HepG2 (cell line): ENCODE data around the gene ZSWIM5. TPM values are rescaled to one million over a fixed set of nuclear protein-coding genes. Genes with fewer than 3 reads are reported as not detected.

Experiments used
- ATAC-seq: fragments of 200-7000 bp; cut with Tn5 transposase; 3 replicates; pipeline ENCODE4 v1.9.1; 2020; ENCODE audit warnings: mild to moderate bottlenecking, moderate library complexity
- BruUV-seq: library from RNA; stranded (reverse); fragments of 400-500 nt; replicated peaks from 2 replicates; lab custom pipeline; 2021; lab: Mats Ljungman, UMichigan
- CTCF ChIA-PET: fragments of 300-600 bp; formaldehyde crosslinking; extraction: SDS; loops from one replicate; lab custom pipeline; 2021; ENCODE audit warnings: low total read pairs, inconsistent platforms, low intra/inter-chr PET ratio; lab: Yijun Ruan, JAX
- POLR2A ChIA-PET: fragments of 350-600 bp; sonication (Branson Sonifier 250); formaldehyde crosslinking; loops from one replicate; lab custom pipeline; 2020; ENCODE audit warnings: antibody characterized with exemption, inconsistent platforms; lab: Yijun Ruan, JAX
- DNase-seq: peaks from one replicate; pipeline ENCODE4 v3.0.0-alpha.2; 2015; ENCODE audit warnings: low spot score
- FAIRE-seq: peaks from 3 replicates; lab custom pipeline; 2011; peaks lifted over from hg19 to GRCh38; lab: Jason Lieb, UNC
- H2AFZ ChIP-seq: one replicate; pipeline ENCODE4 v1.6.1; 2011; ENCODE audit warnings: low read length, inconsistent platforms
- H3K27ac ChIP-seq: fragments of 300-600 bp; 3 replicates; pipeline ENCODE4 v1.8.0; 2011; ENCODE audit warnings: mixed run types, mild to moderate bottlenecking, mixed read lengths, low read length, inconsistent platforms; ENCODE audit not compliant: insufficient read depth; ENCODE audit errors: extremely low read length
- H3K27me3 ChIP-seq, 2 experiments: fragments of 200-600 bp in 1 of 2; 2 replicates in 1 of 2; 3 replicates in 1 of 2; pipeline versions ENCODE4 v1.6.0 to v1.8.0; 2011; ENCODE audit warnings: low read length in 2 of 2, mild to moderate bottlenecking in 2 of 2, moderate library complexity in 2 of 2, inconsistent platforms in 1 of 2; ENCODE audit not compliant: insufficient read depth in 2 of 2, control insufficient read depth in 1 of 2
- H3K36me3 ChIP-seq, 2 experiments: fragments of 200-600 bp in 1 of 2; replicated peaks in 1 of 2; 2 replicates in 1 of 2; 3 replicates in 1 of 2; pipeline versions ENCODE4 v1.5.1 to v1.8.0; 2011; ENCODE audit warnings: low read length in 2 of 2, inconsistent platforms in 1 of 2; ENCODE audit not compliant: insufficient read depth in 2 of 2, control insufficient read depth in 1 of 2
- H3K4me1 ChIP-seq: 2 replicates; pipeline ENCODE4 v1.5.1; 2012; ENCODE audit warnings: low read length, inconsistent platforms; ENCODE audit not compliant: insufficient read depth
- H3K4me2 ChIP-seq: 2 replicates; pipeline ENCODE4 v1.6.0; 2011; ENCODE audit warnings: low read depth, low read length, inconsistent platforms
- H3K4me3 ChIP-seq, 3 experiments: fragments of 200-600 bp in 1 of 3; sonication (generic), shearing (Covaris generic) in 1 of 3; replicated peaks in 1 of 3; 2 replicates each; pipeline ENCODE4 v1.5.1; 2011 to 2016; ENCODE audit warnings: low read length in 3 of 3, inconsistent platforms in 2 of 3, low read depth in 2 of 3, mild to moderate bottlenecking in 2 of 3, control low read depth in 1 of 3, mixed read lengths in 1 of 3; ENCODE audit not compliant: insufficient read depth in 1 of 3
- H3K79me2 ChIP-seq: one replicate; pipeline ENCODE4 v1.6.1; 2011; ENCODE audit warnings: low read length, inconsistent platforms; ENCODE audit not compliant: insufficient read depth
- H3K9ac ChIP-seq: 2 replicates; pipeline ENCODE4 v1.6.0; 2011; ENCODE audit warnings: mild to moderate bottlenecking, low read depth, low read length, inconsistent platforms; ENCODE audit not compliant: insufficient read depth
- H3K9me3 ChIP-seq: 2 replicates; pipeline ENCODE4 v1.5.1; 2012; ENCODE audit warnings: mild to moderate bottlenecking, low read length
- H4K20me1 ChIP-seq: 2 replicates; pipeline ENCODE4 v1.6.0; 2011; ENCODE audit warnings: inconsistent platforms, mild to moderate bottlenecking, low read length, moderate library complexity; ENCODE audit not compliant: insufficient read depth
- ARNTL ChIP-seq: sonication (generic); formaldehyde crosslinking; IDR thresholded peaks from 2 replicates; pipeline ENCODE4 v1.4.0; 2020; ENCODE audit warnings: mild to moderate bottlenecking, missing genetic modification reagents
- CREBL2 ChIP-seq: sonication (generic); formaldehyde crosslinking; IDR thresholded peaks from 2 replicates; pipeline ENCODE4 v1.8.1; 2023; ENCODE audit warnings: missing genetic modification reagents, mild to moderate bottlenecking, borderline replicate concordance
- HMGXB3 ChIP-seq: sonication (generic); formaldehyde crosslinking; IDR thresholded peaks from 2 replicates; pipeline ENCODE4 v1.4.0; 2020; ENCODE audit warnings: missing genetic modification reagents, borderline replicate concordance
- HNF4A ChIP-seq: sonication (generic); formaldehyde crosslinking; IDR thresholded peaks from 2 replicates; pipeline ENCODE4 v1.4.0; 2020; ENCODE audit warnings: missing genetic modification reagents
- NBN ChIP-seq: fragments of 450-650 bp; conservative IDR thresholded peaks from 2 replicates; pipeline ENCODE4 v1.6.1; 2017
- NRL ChIP-seq: sonication (generic); formaldehyde crosslinking; IDR thresholded peaks from 2 replicates; pipeline ENCODE4 v1.5.0; 2020; ENCODE audit warnings: missing genetic modification reagents, mild to moderate bottlenecking, moderate library complexity, borderline replicate concordance
- PITX1 ChIP-seq: sonication (generic); formaldehyde crosslinking; IDR thresholded peaks from 2 replicates; pipeline ENCODE4 v1.5.1; 2020; ENCODE audit warnings: mild to moderate bottlenecking, missing genetic modification reagents
- POLR2G ChIP-seq: fragments of 200-400 bp; formaldehyde crosslinking; IDR thresholded peaks from 2 replicates; pipeline ENCODE4 v1.6.1; 2018; ENCODE audit warnings: mild to moderate bottlenecking, low read depth, low read length, moderate library complexity
- RFX1 ChIP-seq: fragments of 450-650 bp; IDR thresholded peaks from 2 replicates; pipeline ENCODE4 v1.6.1; 2017
- ZFP37 ChIP-seq: sonication (generic); formaldehyde crosslinking; IDR thresholded peaks from 2 replicates; pipeline ENCODE4 v1.4.0; 2020; ENCODE audit warnings: missing genetic modification reagents, borderline replicate concordance
- ZFX ChIP-seq: sonication (generic); formaldehyde crosslinking; IDR thresholded peaks from 2 replicates; pipeline ENCODE4 v1.4.0; 2020; ENCODE audit warnings: mild to moderate bottlenecking, low read depth, missing genetic modification reagents, moderate library complexity
- ZNF552 ChIP-seq: sonication (generic); formaldehyde crosslinking; IDR thresholded peaks from 2 replicates; pipeline ENCODE4 v1.9.0; 2022; ENCODE audit warnings: missing genetic modification reagents, mild to moderate bottlenecking, borderline replicate concordance
- ZNF672 ChIP-seq: sonication (generic); formaldehyde crosslinking; IDR thresholded peaks from 2 replicates; pipeline ENCODE4 v1.8.1; 2022; ENCODE audit warnings: missing genetic modification reagents
- ZNF792 ChIP-seq: IDR thresholded peaks from 2 replicates; pipeline ENCODE4 v1.6.1; 2016
- WGBS: methylation state at CpG from one replicate; pipeline ENCODE4 v1.1.6; 2017; ENCODE audit warnings: low lambda C conversion rate; 5-methylcytosine and 5-hydroxymethylcytosine counted together
- in situ Hi-C: cut with HindIII; loops from 2 replicates; pipeline ENCODE4 v1.10.0; 2017; ENCODE audit warnings: low pct_unique_long_range_greater_than_20kb; ENCODE audit not compliant: extremely low pct_ligation_motif_present
- intact Hi-C: fragments of 100-400 bp; cut with micrococcal nuclease; formaldehyde crosslinking; loops from one replicate; pipeline ENCODE4 v1.10.0; 2022; ENCODE audit not compliant: unreplicated experiment
- polyA plus RNA-seq, 8 experiments: library from polyadenylated mRNA; depleted of rRNA in 3 of 8; stranded (reverse) in 7 of 8; unstranded in 1 of 8; fragments of >200 nt; fragmentation: Illumina TruSeq in 4 of 8; extraction: Trizol in 4 of 8; gene quantifications; 2 replicates each; pipeline versions ENCODE4 v1.2.1 to v1.2.3, GENCODE V29; 2011 to 2016; ENCODE audit warnings: low read depth in 4 of 8, missing spikeins in 1 of 8, mixed read lengths in 1 of 8; ENCODE audit not compliant: insufficient read depth in 1 of 8
- total RNA-seq, 5 experiments: library from RNA; depleted of rRNA; stranded (reverse); fragments of >200 nt; fragmentation: Illumina TruSeq; extraction: Trizol; gene quantifications; 2 replicates each; pipeline ENCODE4 v1.2.3, GENCODE V29; 2016; ENCODE audit warnings: low read depth in 1 of 5

Gene ZSWIM5
- total and polyA plus RNA-seq, 2 of the 13 experiments (the other 11 are each of a cell fraction or from before 2014, with no cell fraction given), result 11.0 to 20.6 TPM

GRCh38 chr1:45215485-45216199 is 9.2 kb upstream of the ZSWIM5 start:
- no peaks in the 10 kb centered on the region for H4K20me1 ChIP-seq
- intact Hi-C loops (no loop called here), in situ Hi-C loops (no loop called here)
- H3K79me2 ChIP-seq, result no peaks in the 10 kb centered on the region
- ChIA-PET CTCF (no interaction called here), POLR2A (no interaction called here)
- H3K4me3 ChIP-seq, result no peak overlapping the region
- H2AFZ ChIP-seq, result no peak overlapping the region
- peaks cover 0 to 2% of the 10 kb centered on the region in 2 experiments; a peak in 1 of 5 replicates for H3K27me3 ChIP-seq
- H3K9me3 ChIP-seq, result no peaks in the 10 kb centered on the region
- ATAC-seq, result no peak
- no peaks in the 10 kb centered on the region for H3K36me3 ChIP-seq
- FAIRE-seq, result no peak
- DNase-seq, result no peak
- H3K4me2 ChIP-seq, result no peak overlapping the region
- no peak overlapping the region for H3K27ac ChIP-seq
- H3K4me1 ChIP-seq, result peaks cover 7% of the 10 kb centered on the region; the same call in 1 of the 2 replicates
- WGBS, result 29% methylated on average over 3 of the region's 3 CpGs
- TF ChIP-seq ZNF672 (no peak), ARNTL (CRISPR knock-in tag) (no peak), RFX1 (no peak)
- no peak overlapping the region for H3K9ac ChIP-seq
- BruUV-seq, result no TSS peak

DNA sequence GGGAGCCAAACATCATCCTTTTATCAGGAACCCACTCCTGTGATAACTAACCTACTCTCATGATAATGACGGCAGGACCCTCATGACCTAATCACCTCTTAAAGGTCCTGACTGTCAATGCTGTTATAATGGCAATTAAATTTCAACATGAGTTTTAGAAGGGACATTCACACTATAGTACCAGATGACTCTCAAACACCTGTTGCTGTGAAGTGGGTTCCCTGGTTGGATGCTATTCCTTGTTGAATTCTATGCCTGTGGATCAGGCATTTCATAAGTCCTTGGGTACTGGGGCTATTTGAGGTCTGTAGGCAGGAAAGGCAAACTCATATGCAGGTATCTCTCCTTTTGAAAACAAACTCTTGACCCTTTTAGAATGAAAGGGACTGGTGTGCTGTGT is 7.5 kb upstream of the ZSWIM5 start:
- ChIA-PET POLR2A (no interaction called here), CTCF (no interaction called here)
- DNase-seq (no peak), ATAC-seq (no peak), FAIRE-seq (no peak)
- H3K27me3 ChIP-seq, result 0 out of 5 replicates have a peak, but pooled peaks cover 0 to 2% of the 10 kb centered on the region in 2 experiments
- peaks cover 7% of the 10 kb centered on the region; the same call in 1 of the 2 replicates for H3K4me1 ChIP-seq
- no peak overlapping the region for H3K9ac ChIP-seq
- no peak overlapping the region for H3K4me2 ChIP-seq
- no peak overlapping the region for H3K27ac ChIP-seq
- BruUV-seq, result no TSS peak
- H3K9me3 ChIP-seq, result no peaks in the 10 kb centered on the region
- no peak overlapping the region for H2AFZ ChIP-seq
- H3K79me2 ChIP-seq, result no peaks in the 10 kb centered on the region
- 100% methylated on average over 1 of the region's 1 CpG for WGBS
- H3K36me3 ChIP-seq, result no peaks in the 10 kb centered on the region
- H4K20me1 ChIP-seq, result no peaks in the 10 kb centered on the region
- intact Hi-C loops (no loop called here), in situ Hi-C loops (no loop called here)
- no peak overlapping the region for H3K4me3 ChIP-seq
- no peak for TF ChIP-seq NBN
- no peak for TF ChIP-seq HMGXB3 (CRISPR knock-in tag)
- TF ChIP-seq CREBL2 (CRISPR knock-in tag), result no peak
- TF ChIP-seq ZFP37 (CRISPR knock-in tag), result no peak
- TF ChIP-seq ZNF552 (CRISPR knock-in tag), result no peak
- no peak for TF ChIP-seq ZFX
- TF ChIP-seq HNF4A (CRISPR knock-in tag), result no peak
- no peak for TF ChIP-seq POLR2G
- TF ChIP-seq PITX1 (CRISPR knock-in tag), result no peak
- TF ChIP-seq ZNF792 (CRISPR knock-in tag), result no peak
- TF ChIP-seq NRL (CRISPR knock-in tag), result no peak
